SK-N-SH treated with all-trans-retinoic acid at 6 μM for 48 hours (cell line): ENCODE data around the gene CHRNA9.

ENCODE experiments used
- ATAC-seq: fragments of 200-7000 bp; cut with Tn5 transposase; 3 replicates; pipeline ENCODE4 v1.9.1; 2020; ENCODE audit warnings: mild to moderate bottlenecking, moderate library complexity
- CSDC2 ChIP-seq: fragments of 250-450 bp; sonication (Bioruptor Pico); IDR thresholded peaks from 2 replicates; pipeline ENCODE4 v1.5.0; 2020; ENCODE audit warnings: mild to moderate bottlenecking, moderate library complexity
- ISL1 ChIP-seq: fragments of 250-450 bp; sonication (Bioruptor Pico); IDR thresholded peaks from 2 replicates; pipeline ENCODE4 v2.1.2; 2022; ENCODE audit warnings: mild to moderate bottlenecking, moderate library complexity
- PPARA ChIP-seq: fragments of 250-450 bp; sonication (Bioruptor Pico); IDR thresholded peaks from 2 replicates; pipeline ENCODE4 v1.5.0; 2020; ENCODE audit warnings: mild to moderate bottlenecking, borderline replicate concordance
- SNAI2 ChIP-seq: fragments of 250-450 bp; sonication (Bioruptor Pico); IDR thresholded peaks from 2 replicates; pipeline ENCODE4 v1.5.0; 2020; ENCODE audit warnings: mild to moderate bottlenecking, moderate library complexity
- TCF4 ChIP-seq: fragments of 250-450 bp; sonication (Bioruptor Pico); IDR thresholded peaks from 2 replicates; pipeline ENCODE4 v1.8.0; 2021; ENCODE audit warnings: mild to moderate bottlenecking, moderate library complexity, borderline replicate concordance
- TOX ChIP-seq: fragments of 250-450 bp; sonication (Bioruptor Pico); IDR thresholded peaks from 2 replicates; pipeline ENCODE4 v1.8.0; 2021; ENCODE audit warnings: mild to moderate bottlenecking, moderate library complexity, borderline replicate concordance
- ZFP3 ChIP-seq: fragments of 250-450 bp; sonication (Bioruptor Pico); IDR thresholded peaks from 2 replicates; pipeline ENCODE4 v1.5.0; 2020; ENCODE audit warnings: mild to moderate bottlenecking, moderate library complexity
- ZFP30 ChIP-seq: fragments of 450-650 bp; formaldehyde crosslinking; IDR thresholded peaks from 2 replicates; pipeline ENCODE4 v1.5.0; 2022; ENCODE audit warnings: mild to moderate bottlenecking, moderate library complexity
- ZNF565 ChIP-seq: fragments of 450-650 bp; formaldehyde crosslinking; conservative IDR thresholded peaks from 2 replicates; pipeline ENCODE4 v1.5.0; 2020; ENCODE audit warnings: low read depth, mild to moderate bottlenecking, moderate library complexity
- ZNF8 ChIP-seq: fragments of 450-650 bp; formaldehyde crosslinking; IDR thresholded peaks from 2 replicates; pipeline ENCODE4 v1.5.0; 2020; ENCODE audit warnings: mild to moderate bottlenecking, moderate library complexity
- TF ChIP-seq, protein P1 (sequence below): fragments of 250-450 bp; sonication (Bioruptor Pico); IDR thresholded peaks from 2 replicates; pipeline ENCODE4 v1.8.0; 2020; ENCODE audit warnings: mild to moderate bottlenecking, moderate library complexity, borderline replicate concordance
- TF ChIP-seq, protein P2 (sequence below): fragments of 250-450 bp; sonication (Bioruptor Pico); IDR thresholded peaks from 2 replicates; pipeline ENCODE4 v1.5.1; 2020; ENCODE audit warnings: low read depth, mild to moderate bottlenecking, moderate library complexity
- TF ChIP-seq, protein P3 (sequence below): fragments of 250-450 bp; sonication (Bioruptor Pico); IDR thresholded peaks from 2 replicates; pipeline ENCODE4 v1.5.1; 2021; ENCODE audit warnings: mild to moderate bottlenecking, moderate library complexity
- TF ChIP-seq, protein P4 (sequence below): fragments of 250-450 bp; sonication (Bioruptor Pico); IDR thresholded peaks from 2 replicates; pipeline ENCODE4 v1.8.0; 2021; ENCODE audit warnings: low read depth, mild to moderate bottlenecking, moderate library complexity, borderline replicate concordance
- TF ChIP-seq, protein P5 (sequence below): fragments of 250-450 bp; sonication (Bioruptor Pico); IDR thresholded peaks from 2 replicates; pipeline ENCODE4 v1.5.0; 2020; ENCODE audit warnings: mild to moderate bottlenecking, moderate library complexity

Gene CHRNA9

DNA sequence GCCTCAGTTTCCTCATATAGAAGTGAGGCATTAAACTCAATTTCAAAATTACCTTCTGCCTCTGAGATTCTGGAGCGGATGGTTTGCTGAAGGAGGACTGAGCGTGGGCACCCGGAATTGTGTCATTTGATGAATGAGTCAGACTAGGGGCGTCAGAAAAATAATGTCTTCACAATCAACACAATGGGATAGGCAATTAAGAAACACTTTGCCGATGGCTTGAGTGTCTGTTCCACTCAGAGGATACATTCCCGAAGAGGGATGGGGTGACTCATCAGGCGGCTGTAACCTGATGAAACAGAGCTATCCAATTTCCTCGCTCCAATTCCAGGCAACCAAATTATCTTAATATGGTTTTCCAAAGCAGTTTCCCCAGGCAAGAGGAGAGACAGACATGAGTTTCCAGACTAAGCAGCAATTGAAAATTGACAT lies 1.2 kb upstream of the CHRNA9 start (continued):
- TF ChIP-seq, protein P1, sequence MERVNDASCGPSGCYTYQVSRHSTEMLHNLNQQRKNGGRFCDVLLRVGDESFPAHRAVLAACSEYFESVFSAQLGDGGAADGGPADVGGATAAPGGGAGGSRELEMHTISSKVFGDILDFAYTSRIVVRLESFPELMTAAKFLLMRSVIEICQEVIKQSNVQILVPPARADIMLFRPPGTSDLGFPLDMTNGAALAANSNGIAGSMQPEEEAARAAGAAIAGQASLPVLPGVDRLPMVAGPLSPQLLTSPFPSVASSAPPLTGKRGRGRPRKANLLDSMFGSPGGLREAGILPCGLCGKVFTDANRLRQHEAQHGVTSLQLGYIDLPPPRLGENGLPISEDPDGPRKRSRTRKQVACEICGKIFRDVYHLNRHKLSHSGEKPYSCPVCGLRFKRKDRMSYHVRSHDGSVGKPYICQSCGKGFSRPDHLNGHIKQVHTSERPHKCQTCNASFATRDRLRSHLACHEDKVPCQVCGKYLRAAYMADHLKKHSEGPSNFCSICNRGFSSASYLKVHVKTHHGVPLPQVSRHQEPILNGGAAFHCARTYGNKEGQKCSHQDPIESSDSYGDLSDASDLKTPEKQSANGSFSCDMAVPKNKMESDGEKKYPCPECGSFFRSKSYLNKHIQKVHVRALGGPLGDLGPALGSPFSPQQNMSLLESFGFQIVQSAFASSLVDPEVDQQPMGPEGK (CRISPR knock-in tag), result no peak

DNA sequence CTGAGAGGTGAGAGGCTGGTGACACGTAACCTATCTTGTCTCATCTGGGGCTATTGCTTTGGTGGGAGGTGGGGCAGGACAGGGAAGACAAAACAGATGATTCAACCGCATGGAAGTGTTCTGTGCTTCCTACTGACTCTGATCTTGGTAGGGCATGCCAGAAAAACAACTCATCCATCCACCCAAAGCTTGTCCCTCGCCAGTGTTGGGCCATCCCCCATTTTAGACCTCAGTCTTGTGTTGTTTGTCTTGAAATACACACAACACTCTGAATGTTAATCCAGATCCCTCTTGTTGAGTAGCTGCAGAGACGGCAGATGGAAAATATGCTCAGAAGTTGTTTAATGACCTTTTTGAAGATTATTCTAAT lies 377 bp downstream of the CHRNA9 start:
- ATAC-seq, result peak; percentile 38
- TF ChIP-seq ZFP3 (CRISPR knock-in tag) (no peak), CSDC2 (CRISPR knock-in tag) (no peak), ZNF8 (CRISPR knock-in tag) (no peak), PPARA (CRISPR knock-in tag) (no peak), TOX (CRISPR knock-in tag) (no peak), SNAI2 (CRISPR knock-in tag) (no peak), ISL1 (CRISPR knock-in tag) (no peak), ZNF565 (no peak), ZFP30 (no peak), TCF4 (no peak)
- TF ChIP-seq, protein P2, sequence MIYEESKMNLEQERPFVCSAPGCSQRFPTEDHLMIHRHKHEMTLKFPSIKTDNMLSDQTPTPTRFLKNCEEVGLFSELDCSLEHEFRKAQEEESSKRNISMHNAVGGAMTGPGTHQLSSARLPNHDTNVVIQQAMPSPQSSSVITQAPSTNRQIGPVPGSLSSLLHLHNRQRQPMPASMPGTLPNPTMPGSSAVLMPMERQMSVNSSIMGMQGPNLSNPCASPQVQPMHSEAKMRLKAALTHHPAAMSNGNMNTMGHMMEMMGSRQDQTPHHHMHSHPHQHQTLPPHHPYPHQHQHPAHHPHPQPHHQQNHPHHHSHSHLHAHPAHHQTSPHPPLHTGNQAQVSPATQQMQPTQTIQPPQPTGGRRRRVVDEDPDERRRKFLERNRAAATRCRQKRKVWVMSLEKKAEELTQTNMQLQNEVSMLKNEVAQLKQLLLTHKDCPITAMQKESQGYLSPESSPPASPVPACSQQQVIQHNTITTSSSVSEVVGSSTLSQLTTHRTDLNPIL (CRISPR knock-in tag), result no peak
- TF ChIP-seq, protein P1 (CRISPR knock-in tag), result no peak
- TF ChIP-seq, protein P3, sequence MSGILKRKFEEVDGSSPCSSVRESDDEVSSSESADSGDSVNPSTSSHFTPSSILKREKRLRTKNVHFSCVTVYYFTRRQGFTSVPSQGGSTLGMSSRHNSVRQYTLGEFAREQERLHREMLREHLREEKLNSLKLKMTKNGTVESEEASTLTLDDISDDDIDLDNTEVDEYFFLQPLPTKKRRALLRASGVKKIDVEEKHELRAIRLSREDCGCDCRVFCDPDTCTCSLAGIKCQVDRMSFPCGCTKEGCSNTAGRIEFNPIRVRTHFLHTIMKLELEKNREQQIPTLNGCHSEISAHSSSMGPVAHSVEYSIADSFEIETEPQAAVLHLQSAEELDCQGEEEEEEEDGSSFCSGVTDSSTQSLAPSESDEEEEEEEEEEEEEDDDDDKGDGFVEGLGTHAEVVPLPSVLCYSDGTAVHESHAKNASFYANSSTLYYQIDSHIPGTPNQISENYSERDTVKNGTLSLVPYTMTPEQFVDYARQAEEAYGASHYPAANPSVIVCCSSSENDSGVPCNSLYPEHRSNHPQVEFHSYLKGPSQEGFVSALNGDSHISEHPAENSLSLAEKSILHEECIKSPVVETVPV, result no peak
- TF ChIP-seq, protein P4, sequence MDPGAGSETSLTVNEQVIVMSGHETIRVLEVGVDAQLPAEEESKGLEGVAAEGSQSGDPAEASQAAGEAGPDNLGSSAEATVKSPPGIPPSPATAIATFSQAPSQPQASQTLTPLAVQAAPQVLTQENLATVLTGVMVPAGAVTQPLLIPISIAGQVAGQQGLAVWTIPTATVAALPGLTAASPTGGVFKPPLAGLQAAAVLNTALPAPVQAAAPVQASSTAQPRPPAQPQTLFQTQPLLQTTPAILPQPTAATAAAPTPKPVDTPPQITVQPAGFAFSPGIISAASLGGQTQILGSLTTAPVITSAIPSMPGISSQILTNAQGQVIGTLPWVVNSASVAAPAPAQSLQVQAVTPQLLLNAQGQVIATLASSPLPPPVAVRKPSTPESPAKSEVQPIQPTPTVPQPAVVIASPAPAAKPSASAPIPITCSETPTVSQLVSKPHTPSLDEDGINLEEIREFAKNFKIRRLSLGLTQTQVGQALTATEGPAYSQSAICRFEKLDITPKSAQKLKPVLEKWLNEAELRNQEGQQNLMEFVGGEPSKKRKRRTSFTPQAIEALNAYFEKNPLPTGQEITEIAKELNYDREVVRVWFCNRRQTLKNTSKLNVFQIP (CRISPR knock-in tag), result no peak
- TF ChIP-seq, protein P5, sequence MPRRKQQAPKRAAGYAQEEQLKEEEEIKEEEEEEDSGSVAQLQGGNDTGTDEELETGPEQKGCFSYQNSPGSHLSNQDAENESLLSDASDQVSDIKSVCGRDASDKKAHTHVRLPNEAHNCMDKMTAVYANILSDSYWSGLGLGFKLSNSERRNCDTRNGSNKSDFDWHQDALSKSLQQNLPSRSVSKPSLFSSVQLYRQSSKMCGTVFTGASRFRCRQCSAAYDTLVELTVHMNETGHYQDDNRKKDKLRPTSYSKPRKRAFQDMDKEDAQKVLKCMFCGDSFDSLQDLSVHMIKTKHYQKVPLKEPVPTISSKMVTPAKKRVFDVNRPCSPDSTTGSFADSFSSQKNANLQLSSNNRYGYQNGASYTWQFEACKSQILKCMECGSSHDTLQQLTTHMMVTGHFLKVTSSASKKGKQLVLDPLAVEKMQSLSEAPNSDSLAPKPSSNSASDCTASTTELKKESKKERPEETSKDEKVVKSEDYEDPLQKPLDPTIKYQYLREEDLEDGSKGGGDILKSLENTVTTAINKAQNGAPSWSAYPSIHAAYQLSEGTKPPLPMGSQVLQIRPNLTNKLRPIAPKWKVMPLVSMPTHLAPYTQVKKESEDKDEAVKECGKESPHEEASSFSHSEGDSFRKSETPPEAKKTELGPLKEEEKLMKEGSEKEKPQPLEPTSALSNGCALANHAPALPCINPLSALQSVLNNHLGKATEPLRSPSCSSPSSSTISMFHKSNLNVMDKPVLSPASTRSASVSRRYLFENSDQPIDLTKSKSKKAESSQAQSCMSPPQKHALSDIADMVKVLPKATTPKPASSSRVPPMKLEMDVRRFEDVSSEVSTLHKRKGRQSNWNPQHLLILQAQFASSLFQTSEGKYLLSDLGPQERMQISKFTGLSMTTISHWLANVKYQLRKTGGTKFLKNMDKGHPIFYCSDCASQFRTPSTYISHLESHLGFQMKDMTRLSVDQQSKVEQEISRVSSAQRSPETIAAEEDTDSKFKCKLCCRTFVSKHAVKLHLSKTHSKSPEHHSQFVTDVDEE, result no peak

DNA sequence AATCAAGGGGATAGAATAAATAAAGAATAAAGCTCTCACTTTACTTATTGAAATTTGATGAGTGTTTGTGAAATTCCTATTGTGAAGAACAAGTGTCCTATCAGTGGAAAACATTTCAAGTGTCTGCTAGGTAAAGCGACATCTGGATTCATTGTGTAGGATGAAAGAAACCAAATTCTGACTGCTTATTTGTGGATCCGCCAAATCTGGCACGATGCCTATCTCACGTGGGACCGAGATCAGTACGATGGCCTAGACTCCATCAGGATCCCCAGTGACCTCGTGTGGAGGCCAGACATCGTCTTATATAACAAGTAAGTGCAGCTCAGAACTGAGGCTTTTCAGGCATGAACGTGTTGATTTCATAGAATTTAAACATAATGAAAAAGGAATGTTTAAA lies 1.9 kb downstream of the CHRNA9 start:
- TF ChIP-seq, protein P5, result no peak
- TF ChIP-seq, all 23 proteins: peak for 0
- no peak for ATAC-seq
